ENCODE data around the gene PIBF1. TPM values are rescaled to one million over a fixed set of nuclear protein-coding genes. Genes with fewer than 3 reads are reported as not detected.

The PIBF1 gene
- total RNA-seq, 2 donors from 2014 or later, result 19.9 to 24.9 TPM

GRCh38 chr13:72820898-72821279 is 39.0 kb downstream of the PIBF1 start:
- no peaks in the 10 kb centered on the region for H3K4me1 ChIP-seq (replicated peaks)
- no peak overlapping the region for H3K4me3 ChIP-seq
- no peak for TF ChIP-seq POLR2AphosphoS5 (IDR thresholded peaks at IDR 0.05)
- no peak for TF ChIP-seq CTCF (IDR thresholded peaks at IDR 0.05)
- no peak for TF ChIP-seq POLR2A (IDR thresholded peaks at IDR 0.05)
- WGBS, result 38% methylated on average over 1 of the region's 1 CpG
- no peak for DNase-seq (ENCODE audit: low spot score)
- no peaks in the 10 kb centered on the region for H3K9me3 ChIP-seq
- no peaks in the 10 kb centered on the region for H3K27me3 ChIP-seq (replicated peaks; ENCODE audit: insufficient read depth)
- intact Hi-C loops (cut with DNase I), result loop anchor here (10.0 kb wide), 1 partner anchor 234 kb away; the partner anchor contains the start of gene KLF5
- H3K27ac ChIP-seq, result no peak overlapping the region
- no peaks in the 10 kb centered on the region for H3K36me3 ChIP-seq

DNA sequence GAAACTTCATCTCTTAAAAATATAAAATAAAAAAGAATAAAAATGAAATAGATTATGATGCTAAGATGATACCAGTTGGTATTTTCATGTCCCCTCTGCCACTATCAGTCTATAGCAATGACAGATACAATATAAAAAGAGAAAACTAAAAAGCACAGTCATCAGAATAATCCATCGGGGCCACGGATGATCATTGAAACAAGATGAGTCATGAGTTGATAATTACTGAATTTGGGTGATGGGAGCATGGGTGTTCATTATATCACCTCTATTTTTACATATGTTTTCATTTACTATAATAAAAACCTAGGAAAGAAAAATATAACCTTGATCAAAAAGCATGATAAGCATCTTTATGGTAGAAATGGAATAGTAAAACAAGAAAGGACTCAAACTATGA is 41.1 kb downstream of the PIBF1 start:
- TF ChIP-seq POLR2A (IDR thresholded peaks at IDR 0.05) (no peak), POLR2AphosphoS5 (IDR thresholded peaks at IDR 0.05) (no peak), CTCF (IDR thresholded peaks at IDR 0.05) (no peak)
- H3K4me3 ChIP-seq, result no peak overlapping the region
- H3K36me3 ChIP-seq, result no peaks in the 10 kb centered on the region
- no peak overlapping the region for H3K27ac ChIP-seq
- H3K9me3 ChIP-seq, result no peaks in the 10 kb centered on the region
- intact Hi-C loops (cut with DNase I), result loop anchor here (10.0 kb wide), 1 partner anchor 232 kb away; the partner anchor contains the start of gene KLF5
- 53% methylated on average over 2 of the region's 2 CpGs for WGBS
- H3K27me3 ChIP-seq (replicated peaks; ENCODE audit: insufficient read depth), result no peaks in the 10 kb centered on the region
- DNase-seq (ENCODE audit: low spot score), result no peak
- H3K4me1 ChIP-seq (replicated peaks), result no peaks in the 10 kb centered on the region

- intact Hi-C loops (cut with DNase I), result loop anchor here (10.0 kb wide), 1 partner anchor 231 kb away; the partner anchor contains the start of gene KLF5
- H3K9me3 ChIP-seq, result no peaks in the 10 kb centered on the region
- 81% methylated on average over 3 of the region's 3 CpGs for WGBS
- DNase-seq (ENCODE audit: low spot score), result no peak
- TF ChIP-seq CTCF (IDR thresholded peaks at IDR 0.05) (no peak), POLR2AphosphoS5 (IDR thresholded peaks at IDR 0.05) (no peak), POLR2A (IDR thresholded peaks at IDR 0.05) (no peak)
- no peaks in the 10 kb centered on the region for H3K27me3 ChIP-seq (replicated peaks; ENCODE audit: insufficient read depth)
- no peaks in the 10 kb centered on the region for H3K36me3 ChIP-seq
- H3K4me3 ChIP-seq, result no peak overlapping the region
- no peaks in the 10 kb centered on the region for H3K4me1 ChIP-seq (replicated peaks)
- H3K27ac ChIP-seq, result no peak overlapping the region
Observed at GRCh38 chr13:72823724-72824123, 41.8 kb downstream of the PIBF1 start.

DNA sequence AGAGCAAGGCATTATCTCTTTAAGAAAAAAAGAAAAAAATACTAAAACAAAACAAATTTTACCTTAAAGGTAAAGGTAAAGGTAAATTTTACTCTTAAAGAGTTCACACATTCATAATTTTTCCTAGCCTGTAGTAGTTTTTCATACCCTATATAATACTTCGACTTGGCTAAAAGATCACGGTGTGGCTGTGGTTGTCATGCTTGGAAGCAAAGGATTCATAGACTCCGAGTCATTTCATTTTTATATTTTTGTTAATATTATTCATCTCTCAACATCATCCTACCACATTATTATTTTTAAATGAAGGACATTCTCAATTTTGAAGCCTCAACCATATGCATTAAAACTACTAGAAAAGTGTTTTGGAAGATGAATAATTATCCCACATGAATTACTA is 52.7 kb downstream of the PIBF1 start:
- TF ChIP-seq CTCF (IDR thresholded peaks at IDR 0.05) (no peak), POLR2A (IDR thresholded peaks at IDR 0.05) (no peak), POLR2AphosphoS5 (IDR thresholded peaks at IDR 0.05) (no peak)
- WGBS, result 98% methylated on average over 3 of the region's 3 CpGs
- H3K36me3 ChIP-seq, result no peaks in the 10 kb centered on the region

DNA sequence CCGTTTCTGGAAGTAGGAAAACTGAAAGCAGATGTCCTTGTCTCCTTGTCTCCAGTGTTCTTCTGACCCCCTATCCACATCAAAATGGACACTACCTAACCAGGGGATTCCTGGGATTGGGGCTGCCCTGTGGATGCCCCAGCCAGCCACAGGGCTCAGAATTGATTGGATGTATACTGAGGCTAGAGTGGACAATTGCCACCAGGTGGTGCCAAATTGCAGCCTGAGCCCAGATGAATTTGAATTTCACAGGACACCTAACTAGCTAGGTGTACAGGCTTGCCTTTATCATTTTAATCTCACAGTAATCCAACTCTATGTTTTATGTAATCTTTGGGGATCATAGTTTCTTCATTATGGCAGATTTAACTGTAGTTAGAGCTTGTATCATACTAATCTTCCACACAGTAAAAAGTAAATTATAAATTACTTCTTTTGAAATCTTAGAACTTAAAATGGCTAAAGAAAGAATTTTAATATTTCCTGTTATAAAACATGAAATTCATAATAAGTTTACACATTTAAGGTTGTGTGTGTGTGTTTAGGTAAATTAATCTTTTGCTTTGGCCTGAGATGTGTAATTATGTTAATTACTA is 58.0 kb downstream of the PIBF1 start:
- TF ChIP-seq POLR2A (IDR thresholded peaks at IDR 0.05) (no peak), CTCF (IDR thresholded peaks at IDR 0.05) (peak in 3 of 4 experiments; percentile 58 to 75 (median 63)), POLR2AphosphoS5 (IDR thresholded peaks at IDR 0.05) (peak; percentile 38)
- H3K4me1 ChIP-seq (replicated peaks), result no peaks in the 10 kb centered on the region
- no peak overlapping the region for H3K4me3 ChIP-seq
- 93% methylated on average over 1 of the region's 1 CpG for WGBS
- DNase-seq (ENCODE audit: low spot score), result peak; percentile 46
- H3K27ac ChIP-seq, result no peak overlapping the region
- H3K36me3 ChIP-seq, result no peaks in the 10 kb centered on the region
- intact Hi-C loops (cut with DNase I), result no loop called here
- no peaks in the 10 kb centered on the region for H3K9me3 ChIP-seq
- H3K27me3 ChIP-seq (replicated peaks; ENCODE audit: insufficient read depth), result no peaks in the 10 kb centered on the region

More for the DNA sequence above, 52.7 kb downstream of the PIBF1 start:
- Histone ChIP-seq H3K4me1 (replicated peaks) (no peaks in the 10 kb centered on the region), H3K4me3 (no peak overlapping the region), H3K9me3 (no peaks in the 10 kb centered on the region), H3K27ac (no peak overlapping the region), H3K27me3 (replicated peaks; ENCODE audit: insufficient read depth) (no peaks in the 10 kb centered on the region)
- intact Hi-C loops (cut with DNase I), result no loop called here
- no peak for DNase-seq (ENCODE audit: low spot score)
